Measurements from ENCODE around the gene PREX1.

PREX1 gene

DNA sequence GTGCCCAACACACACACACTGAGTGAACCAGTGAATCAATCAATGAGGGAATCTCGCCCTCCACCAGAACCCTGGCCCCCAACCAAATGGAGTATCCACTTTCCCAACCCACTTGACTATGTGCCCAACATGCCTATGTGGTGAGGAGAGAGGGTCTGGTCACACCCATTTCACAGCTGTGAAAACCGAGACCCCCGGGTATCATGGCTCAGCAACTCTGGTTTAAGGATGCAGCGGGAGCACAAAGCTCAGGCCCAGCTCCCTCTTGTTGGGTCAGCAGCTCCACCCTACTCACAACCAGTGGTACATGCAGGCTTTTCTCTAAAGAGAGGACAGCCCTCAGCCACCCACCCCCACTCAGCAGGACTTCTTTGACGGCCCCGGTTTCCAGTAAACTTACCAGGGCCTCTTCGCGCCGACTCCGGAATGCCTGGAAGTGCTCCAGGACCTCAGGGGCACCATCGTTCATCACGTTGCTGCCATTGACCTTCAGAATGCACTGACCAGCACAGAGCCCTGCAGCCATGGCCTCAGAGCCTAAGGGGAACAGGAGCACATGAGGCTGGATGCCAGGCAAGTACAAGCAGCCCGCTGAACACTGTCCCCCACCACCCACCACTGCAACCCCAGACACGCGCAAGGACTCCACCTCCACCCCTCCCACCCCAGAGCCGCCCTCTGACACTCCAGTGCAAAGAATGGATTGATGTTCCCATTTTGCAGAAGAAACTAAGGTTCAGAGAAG lies 174.7 kb downstream of the PREX1 start:
- Histone ChIP-seq H3K27me3 (no peaks in the 10 kb centered on the region), H3K4me2 (no peak overlapping the region), H3K27ac (no peak overlapping the region), H3K9ac (no peak overlapping the region), H4K20me1 (peaks cover 0 to 100% (median 0%) of the 10 kb centered on the region in 11 experiments; a peak in 8 of 22 replicates), H3K4me3 (no peak overlapping the region), H3K4me1 (peaks cover 0 to 30% (median 20%) of the 10 kb centered on the region in 10 experiments; a peak in 17 of 20 replicates), H3K9me3 (replicated peaks in 1 of 11) (no peaks in the 10 kb centered on the region), H3K36me3 (peaks cover 20 to 100% (median 78%) of the 10 kb centered on the region in 11 experiments; a peak in 21 of 22 replicates)
- no peak for TF ChIP-seq Cebpa-rat (IDR thresholded peaks at IDR 0.05)

DNA sequence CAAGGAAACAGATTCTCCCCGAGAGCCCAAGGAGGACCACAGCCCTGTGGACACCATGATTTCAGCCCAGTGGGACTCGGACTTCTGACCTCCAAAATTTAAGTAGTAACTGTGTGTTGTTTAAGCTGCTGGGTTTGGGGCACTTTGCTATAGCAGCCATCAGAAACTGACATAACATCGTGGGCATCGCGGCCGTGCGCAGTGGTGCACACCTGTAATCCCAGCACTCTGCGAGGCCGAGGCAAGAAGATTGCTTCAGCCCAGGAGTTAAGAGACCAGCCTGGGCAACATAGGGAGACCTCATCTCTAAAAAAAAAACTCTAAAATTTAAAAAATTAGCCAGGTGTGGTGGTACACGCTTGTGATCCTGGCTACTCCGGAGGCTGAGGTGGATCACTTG lies 175.8 kb downstream of the PREX1 start:
- Histone ChIP-seq H3K27me3 (no peaks in the 10 kb centered on the region), H3K4me3 (no peak overlapping the region), H3K9ac (no peak overlapping the region), H3K4me1 (peaks cover 0 to 19% (median 10%) of the 10 kb centered on the region in 10 experiments; a peak in 16 of 20 replicates), H3K27ac (no peak overlapping the region), H3K4me2 (no peak overlapping the region), H4K20me1 (peaks cover 0 to 100% (median 0%) of the 10 kb centered on the region in 11 experiments; a peak in 7 of 22 replicates), H3K36me3 (peaks cover 20 to 100% (median 89%) of the 10 kb centered on the region in 11 experiments; a peak in 21 of 22 replicates), H3K9me3 (replicated peaks in 1 of 11) (no peaks in the 10 kb centered on the region)
- TF ChIP-seq Cebpa-rat (IDR thresholded peaks at IDR 0.05): no peak

DNA sequence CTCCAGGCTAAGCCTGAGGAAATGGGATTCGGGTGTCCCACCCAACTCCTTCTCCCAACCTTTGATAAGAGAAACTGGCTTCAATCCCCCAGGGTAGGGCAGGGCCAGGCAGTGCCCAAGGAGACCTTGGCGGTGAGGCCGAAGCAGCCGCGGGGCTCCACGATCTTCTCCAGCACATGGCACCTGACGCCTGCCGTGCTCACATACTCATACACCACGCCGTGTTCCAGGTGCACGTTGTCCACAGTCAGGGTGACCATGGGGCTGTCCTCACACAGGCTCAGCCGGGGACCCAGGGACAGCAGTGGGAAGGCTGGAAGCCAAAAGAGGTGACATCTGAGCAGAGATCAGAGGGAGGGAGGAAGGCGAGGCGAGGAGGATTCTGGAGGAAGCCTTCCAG lies 176.5 kb downstream of the PREX1 start:
- Histone ChIP-seq H3K4me2 (no peak overlapping the region), H3K9ac (no peak overlapping the region), H3K4me3 (no peak overlapping the region)

DNA sequence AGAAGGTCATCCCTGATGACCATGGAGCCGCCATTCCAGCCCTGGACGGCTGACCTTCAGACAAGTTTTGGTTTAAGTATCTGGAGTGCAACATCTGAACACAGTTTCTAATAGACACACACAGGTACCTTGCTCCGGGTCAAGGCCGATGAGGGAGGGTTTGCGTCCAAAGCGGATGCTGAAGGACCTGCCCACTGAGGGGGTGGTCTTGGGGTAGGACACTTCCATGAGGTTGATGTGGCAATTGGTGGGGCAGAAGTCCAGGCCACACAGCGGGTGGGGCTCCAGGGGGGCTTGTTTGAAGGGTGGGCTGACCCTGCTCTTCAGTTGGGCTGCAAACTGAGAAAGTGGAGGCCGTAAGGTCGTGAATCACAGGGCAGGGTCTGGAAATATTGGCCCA lies 177.9 kb downstream of the PREX1 start:
- Histone ChIP-seq H3K36me3 (peaks cover 23 to 100% (median 99%) of the 10 kb centered on the region in 11 experiments; a peak in 21 of 22 replicates), H3K9ac (no peak overlapping the region), H3K4me1 (peaks cover 0 to 8% (median 0%) of the 10 kb centered on the region in 10 experiments; a peak in 6 of 20 replicates), H3K9me3 (replicated peaks in 1 of 11) (no peaks in the 10 kb centered on the region), H3K27ac (no peak overlapping the region), H3K4me3 (no peak overlapping the region), H3K4me2 (no peak overlapping the region), H3K27me3 (no peaks in the 10 kb centered on the region), H4K20me1 (peaks cover 0 to 100% (median 0%) of the 10 kb centered on the region in 11 experiments; a peak in 8 of 22 replicates)
- TF ChIP-seq Cebpa-rat (IDR thresholded peaks at IDR 0.05): no peak

More for the DNA sequence above, 176.5 kb downstream of the PREX1 start:
- Histone ChIP-seq H3K4me1 (peaks cover 0 to 12% (median 3%) of the 10 kb centered on the region in 10 experiments; a peak in 12 of 20 replicates), H3K27me3 (no peaks in the 10 kb centered on the region), H3K9me3 (replicated peaks in 1 of 11) (no peaks in the 10 kb centered on the region), H3K36me3 (peaks cover 20 to 100% (median 96%) of the 10 kb centered on the region in 11 experiments; a peak in 21 of 22 replicates), H4K20me1 (peaks cover 0 to 100% (median 0%) of the 10 kb centered on the region in 11 experiments; a peak in 8 of 22 replicates), H3K27ac (no peak overlapping the region)
- TF ChIP-seq Cebpa-rat (IDR thresholded peaks at IDR 0.05): no peak

DNA sequence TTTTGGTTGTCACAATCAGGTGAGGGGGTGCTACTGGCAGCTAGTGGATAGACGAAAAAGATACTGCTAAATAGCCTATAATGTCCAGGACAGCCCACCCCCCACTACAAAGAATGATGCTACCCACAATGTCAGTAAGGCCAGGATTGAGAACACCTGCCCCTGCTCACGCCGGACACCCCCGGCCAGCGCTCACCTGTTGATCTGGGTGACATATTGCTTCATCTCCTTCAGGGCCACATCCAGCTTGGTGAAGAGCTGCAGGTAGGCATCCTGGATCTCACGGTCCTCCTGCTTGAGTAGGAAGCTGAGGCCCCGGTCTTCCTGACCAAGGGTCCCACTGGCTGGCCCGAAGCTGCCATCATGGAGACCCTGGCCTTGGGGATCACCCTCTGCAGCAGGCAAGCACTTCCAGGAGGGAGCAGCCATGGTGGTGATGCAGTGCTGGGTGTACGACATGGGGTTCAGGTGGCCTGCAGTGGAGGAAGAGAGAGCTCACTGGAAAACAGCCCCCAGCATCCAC lies 178.6 kb downstream of the PREX1 start:
- Histone ChIP-seq H3K4me1 (peaks cover 0 to 8% (median 0%) of the 10 kb centered on the region in 10 experiments; a peak in 6 of 20 replicates), H4K20me1 (peaks cover 0 to 100% (median 0%) of the 10 kb centered on the region in 11 experiments; a peak in 8 of 22 replicates)
- no peak for TF ChIP-seq Cebpa-rat (IDR thresholded peaks at IDR 0.05)

DNA sequence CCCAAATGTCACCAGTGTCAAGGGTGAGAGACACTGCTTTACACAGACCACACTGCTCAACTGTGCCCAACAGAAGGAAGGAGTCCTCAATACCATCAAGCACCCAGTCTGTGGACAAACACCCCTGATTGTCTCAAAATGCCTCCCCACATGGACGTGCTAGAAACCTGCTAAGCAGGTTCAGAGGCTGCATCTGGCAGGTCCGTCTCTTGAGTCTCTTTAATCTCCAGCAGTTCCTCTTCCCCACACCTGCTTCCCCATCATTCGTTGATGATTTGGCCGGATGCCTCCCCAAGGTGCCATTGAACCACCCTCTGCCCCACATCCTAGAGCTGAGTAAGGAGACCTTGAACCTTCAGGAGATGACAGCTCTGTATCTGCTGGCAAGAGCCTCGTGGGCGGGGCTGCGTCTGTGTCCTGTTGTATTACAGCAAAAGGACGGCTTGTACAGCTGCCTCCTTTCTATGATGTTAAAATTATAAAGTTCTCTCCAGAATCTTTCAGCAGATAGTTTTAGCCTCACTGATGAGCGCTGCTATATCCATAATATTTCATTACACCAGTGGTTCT lies 179.2 kb downstream of the PREX1 start:
- no peak for TF ChIP-seq Cebpa-rat (IDR thresholded peaks at IDR 0.05)
- H3K4me1 ChIP-seq: peaks cover 0 to 8% (median 0%) of the 10 kb centered on the region in 10 experiments; a peak in 6 of 20 replicates
- peaks cover 24 to 100% (median 99%) of the 10 kb centered on the region in 11 experiments; a peak in 21 of 22 replicates for H3K36me3 ChIP-seq
- H3K27ac ChIP-seq: no peak overlapping the region
- H3K27me3 ChIP-seq: no peaks in the 10 kb centered on the region
- no peaks in the 10 kb centered on the region for H3K9me3 ChIP-seq (replicated peaks in 1 of 11)
- H3K4me3 ChIP-seq: no peak overlapping the region
- 0 out of 22 replicates have a peak overlapping the region, but pooled peaks of 1 of the 11 experiments have one; percentile 6 for H3K9ac ChIP-seq
- H3K4me2 ChIP-seq: peak overlapping the region in 3 of 11 experiments; percentile 10 to 23 (median 12); a peak in 2 of 22 replicates
- peaks cover 0 to 98% (median 0%) of the 10 kb centered on the region in 11 experiments; a peak in 8 of 22 replicates for H4K20me1 ChIP-seq

More for the DNA sequence above, 178.6 kb downstream of the PREX1 start:
- Histone ChIP-seq H3K4me3 (no peak overlapping the region), H3K4me2 (no peak overlapping the region; a peak in 2 of 22 replicates), H3K9ac (0 out of 22 replicates have a peak overlapping the region, but pooled peaks of 1 of the 11 experiments have one; percentile 6), H3K27me3 (no peaks in the 10 kb centered on the region), H3K27ac (no peak overlapping the region), H3K9me3 (replicated peaks in 1 of 11) (no peaks in the 10 kb centered on the region), H3K36me3 (peaks cover 24 to 100% (median 99%) of the 10 kb centered on the region in 11 experiments; a peak in 21 of 22 replicates)

DNA sequence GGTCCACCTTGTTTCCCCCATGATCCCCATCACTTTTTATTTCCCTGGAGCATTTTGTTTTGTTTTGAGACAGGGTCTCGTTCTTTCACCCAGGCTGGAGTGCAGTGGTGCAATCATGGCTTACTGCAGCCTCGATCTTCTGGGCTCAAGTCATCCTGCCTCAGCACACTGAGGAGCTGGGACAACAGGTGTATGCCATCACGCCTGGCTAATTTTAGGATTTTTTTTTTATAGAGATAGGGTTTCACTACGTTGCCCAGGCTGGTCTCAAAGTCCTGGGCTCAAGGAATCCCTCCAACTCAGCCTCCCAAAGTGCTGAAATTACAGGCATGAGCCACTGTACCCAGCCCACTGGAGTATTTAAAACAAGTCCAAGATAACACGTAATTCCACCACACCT lies 179.9 kb downstream of the PREX1 start:
- Histone ChIP-seq H3K4me2 (no peak overlapping the region), H3K27ac (no peak overlapping the region), H3K4me3 (no peak overlapping the region), H3K9me3 (replicated peaks in 1 of 11) (no peaks in the 10 kb centered on the region), H4K20me1 (peaks cover 0 to 98% (median 0%) of the 10 kb centered on the region in 11 experiments; a peak in 8 of 22 replicates), H3K27me3 (no peaks in the 10 kb centered on the region), H3K4me1 (peaks cover 0 to 8% (median 0%) of the 10 kb centered on the region in 10 experiments; a peak in 6 of 20 replicates), H3K9ac (no peak overlapping the region), H3K36me3 (peaks cover 24 to 100% (median 98%) of the 10 kb centered on the region in 11 experiments; a peak in 21 of 22 replicates)
- TF ChIP-seq Cebpa-rat (IDR thresholded peaks at IDR 0.05): no peak

DNA sequence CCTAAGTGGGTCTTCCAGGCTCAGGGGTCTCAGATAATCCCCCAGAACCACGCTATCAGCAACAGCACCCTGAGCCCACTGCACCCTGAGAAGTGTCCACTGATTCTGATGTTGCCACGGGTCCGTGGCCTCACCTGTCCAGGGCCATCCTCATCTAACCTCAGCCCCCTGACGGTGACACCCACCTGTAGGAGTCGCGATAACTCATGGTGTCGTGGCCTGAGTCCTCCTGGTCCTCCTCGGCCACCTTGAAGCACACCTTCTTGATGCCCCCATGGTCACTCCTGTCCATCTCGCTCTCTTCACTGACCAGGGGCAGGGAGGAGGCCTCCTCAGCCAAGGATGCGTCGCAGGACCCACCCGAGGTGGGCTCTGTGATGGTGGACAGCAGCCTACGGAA lies 182.1 kb downstream of the PREX1 start:
- Histone ChIP-seq H3K27me3 (no peaks in the 10 kb centered on the region), H3K9ac (no peak overlapping the region), H3K9me3 (replicated peaks in 1 of 11) (no peaks in the 10 kb centered on the region), H3K4me1 (peaks cover 0 to 13% (median 6%) of the 10 kb centered on the region in 10 experiments; a peak in 9 of 20 replicates), H3K4me3 (no peak overlapping the region), H3K27ac (no peak overlapping the region), H3K36me3 (peaks cover 16 to 99% (median 93%) of the 10 kb centered on the region in 11 experiments; a peak in 21 of 22 replicates), H4K20me1 (peaks cover 0 to 94% (median 0%) of the 10 kb centered on the region in 11 experiments; a peak in 7 of 22 replicates), H3K4me2 (no peak overlapping the region)
- TF ChIP-seq Cebpa-rat (IDR thresholded peaks at IDR 0.05): no peak
